Thoracic aorta (tissue), 2 donors: ENCODE data around the gene SDHB. TPM values are rescaled to one million over a fixed set of nuclear protein-coding genes. Genes with fewer than 3 reads are reported as not detected.

ENCODE experiments used
- ATAC-seq: fragments of 150-250 bp; one replicate; pipeline ENCODE4 v1.8.0; 2017; ENCODE audit warnings: low read depth; ENCODE audit not compliant: insufficient number of reproducible peaks, low FRiP score
- DNase-seq: peaks from one replicate; pipeline ENCODE4 v3.0.0-alpha.2; 2020; ENCODE audit warnings: low spot score
- H3K27ac ChIP-seq, 2 donors: fragments of 200-600 bp; sonication (generic); 1 replicate in 1 of 2; 2 replicates in 1 of 2; pipeline ENCODE4 v1.5.1; 2016; ENCODE audit warnings: mild to moderate bottlenecking in 2 of 2, moderate library complexity in 2 of 2
- H3K27me3 ChIP-seq: fragments of 200-600 bp; sonication (generic); replicated peaks from 2 replicates; pipeline ENCODE4 v1.6.0; 2016; ENCODE audit warnings: mild to moderate bottlenecking; ENCODE audit not compliant: insufficient read depth
- H3K36me3 ChIP-seq: fragments of 200-600 bp; sonication (generic); one replicate; pipeline ENCODE4 v1.5.1; 2016
- H3K4me1 ChIP-seq, 2 donors: fragments of 200-600 bp; sonication (generic); 1 replicate in 1 of 2; 2 replicates in 1 of 2; pipeline versions ENCODE4 v1.5.1 to v1.6.0; 2016; ENCODE audit warnings: low read depth in 2 of 2, mild to moderate bottlenecking in 1 of 2; ENCODE audit not compliant: control insufficient read depth in 1 of 2
- H3K4me3 ChIP-seq: fragments of 200-600 bp; sonication (generic); 2 replicates; pipeline ENCODE4 v1.5.1; 2016; ENCODE audit warnings: mild to moderate bottlenecking
- H3K9me3 ChIP-seq: fragments of 200-600 bp; sonication (generic); 2 replicates; pipeline ENCODE4 v1.5.1; 2016
- total RNA-seq, 2 donors: library from RNA; depleted of rRNA; stranded (reverse); fragments of >200 nt; gene quantifications; one replicate each; pipeline versions ENCODE4 v1.1.0 to v1.2.3, GENCODE V29; 2016
- TF ChIP-seq, protein P1 (sequence below): fragments of 200-600 bp; sonication (generic); IDR thresholded peaks from one replicate; pipeline ENCODE4 v1.5.1; 2019; ENCODE audit warnings: antibody characterized with exemption

Gene SDHB
- total RNA-seq, 2 donors from 2014 or later: 81.5 to 98.9 TPM

DNA sequence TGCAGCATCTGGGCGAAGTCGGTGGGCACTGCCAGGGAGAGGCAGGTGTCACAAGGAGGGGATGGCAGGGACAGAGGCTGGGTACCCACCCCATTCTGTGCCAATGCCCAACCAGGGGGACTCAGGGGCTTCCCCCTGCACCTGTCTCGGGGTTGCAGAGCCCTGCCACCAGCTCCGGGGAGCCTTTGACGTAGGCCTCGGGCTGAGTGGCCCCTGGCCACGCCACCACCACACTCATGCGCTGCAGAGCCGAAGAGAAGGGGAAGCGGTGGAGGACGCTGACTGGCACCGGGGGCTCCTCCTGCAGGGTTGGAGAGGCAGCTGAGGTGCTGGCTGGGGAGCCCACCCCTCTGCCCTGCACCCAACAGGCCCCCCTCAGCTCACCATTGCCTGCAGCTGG lies 61.7 kb downstream of the SDHB start:
- Histone ChIP-seq H3K27ac (no peak overlapping the region), H3K36me3 (peaks cover 36% of the 10 kb centered on the region), H3K4me1 (no peaks in the 10 kb centered on the region), H3K9me3 (no peaks in the 10 kb centered on the region), H3K27me3 (no peaks in the 10 kb centered on the region), H3K4me3 (no peak overlapping the region)
- no peak for ATAC-seq
- TF ChIP-seq, protein P1, sequence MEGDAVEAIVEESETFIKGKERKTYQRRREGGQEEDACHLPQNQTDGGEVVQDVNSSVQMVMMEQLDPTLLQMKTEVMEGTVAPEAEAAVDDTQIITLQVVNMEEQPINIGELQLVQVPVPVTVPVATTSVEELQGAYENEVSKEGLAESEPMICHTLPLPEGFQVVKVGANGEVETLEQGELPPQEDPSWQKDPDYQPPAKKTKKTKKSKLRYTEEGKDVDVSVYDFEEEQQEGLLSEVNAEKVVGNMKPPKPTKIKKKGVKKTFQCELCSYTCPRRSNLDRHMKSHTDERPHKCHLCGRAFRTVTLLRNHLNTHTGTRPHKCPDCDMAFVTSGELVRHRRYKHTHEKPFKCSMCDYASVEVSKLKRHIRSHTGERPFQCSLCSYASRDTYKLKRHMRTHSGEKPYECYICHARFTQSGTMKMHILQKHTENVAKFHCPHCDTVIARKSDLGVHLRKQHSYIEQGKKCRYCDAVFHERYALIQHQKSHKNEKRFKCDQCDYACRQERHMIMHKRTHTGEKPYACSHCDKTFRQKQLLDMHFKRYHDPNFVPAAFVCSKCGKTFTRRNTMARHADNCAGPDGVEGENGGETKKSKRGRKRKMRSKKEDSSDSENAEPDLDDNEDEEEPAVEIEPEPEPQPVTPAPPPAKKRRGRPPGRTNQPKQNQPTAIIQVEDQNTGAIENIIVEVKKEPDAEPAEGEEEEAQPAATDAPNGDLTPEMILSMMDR: no peak
- DNase-seq: no peak

DNA sequence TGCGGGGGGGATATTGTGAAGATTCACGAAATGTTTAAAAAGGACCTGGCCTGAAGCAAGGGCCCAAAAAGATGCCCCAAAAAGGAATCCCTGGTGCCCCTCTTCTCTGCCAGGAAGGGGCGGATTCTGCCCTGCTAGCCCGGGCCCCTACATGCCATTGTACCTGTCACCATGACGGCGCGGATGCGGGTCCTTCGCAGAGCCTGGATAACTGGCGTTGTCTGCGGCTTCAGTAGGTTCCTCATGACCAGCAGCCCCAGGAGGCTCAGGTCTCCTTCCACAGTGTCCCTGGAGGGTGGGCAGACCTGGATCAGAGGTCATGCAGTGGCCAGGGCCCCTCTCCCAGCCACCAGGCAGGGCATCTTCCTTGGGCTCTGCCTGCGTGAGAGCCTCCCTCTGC lies 62.3 kb downstream of the SDHB start:
- DNase-seq (no peak), ATAC-seq (no peak)
- Histone ChIP-seq H3K27ac (no peak overlapping the region), H3K4me3 (no peak overlapping the region), H3K36me3 (peaks cover 36% of the 10 kb centered on the region), H3K27me3 (no peaks in the 10 kb centered on the region), H3K9me3 (no peaks in the 10 kb centered on the region), H3K4me1 (no peaks in the 10 kb centered on the region)
- TF ChIP-seq, protein P1: no peak

DNA sequence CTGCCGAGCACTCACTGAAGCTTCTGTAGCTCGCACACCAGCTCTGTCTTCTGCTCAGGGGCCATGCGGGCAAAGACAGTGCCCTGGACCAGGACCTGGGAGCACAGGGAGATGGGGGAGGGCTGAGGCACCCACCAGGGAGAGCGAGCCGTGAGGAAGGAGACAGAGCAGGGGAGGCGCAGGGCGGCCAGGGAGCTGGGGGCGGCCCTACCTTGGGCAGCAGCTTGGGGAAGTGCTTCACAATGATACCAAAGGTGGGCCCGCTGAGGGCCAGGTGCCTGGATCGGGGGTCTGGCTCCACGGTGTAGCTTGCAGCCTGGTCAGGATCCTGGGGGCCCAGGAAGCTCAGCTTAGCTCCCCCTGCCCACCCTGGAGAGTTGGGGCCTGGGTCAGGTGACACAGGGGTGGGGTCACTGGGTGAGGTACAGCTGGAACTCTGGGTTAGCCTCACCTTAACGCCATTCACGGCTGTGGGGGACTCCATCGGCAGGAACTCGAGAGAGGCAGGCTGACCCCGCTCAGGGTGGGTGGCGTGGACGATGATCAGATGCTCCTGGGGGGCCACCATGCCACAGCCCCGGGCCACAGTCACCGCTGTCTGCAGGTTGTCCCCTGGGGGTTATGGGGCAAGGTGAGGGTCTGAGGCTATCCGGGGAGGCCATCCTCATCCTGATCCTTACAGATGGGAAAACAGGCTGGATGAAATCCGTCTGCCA lies 64.0 kb downstream of the SDHB start:
- no peak overlapping the region for H3K27ac ChIP-seq
- DNase-seq: no peak
- no peaks in the 10 kb centered on the region for H3K27me3 ChIP-seq
- ATAC-seq: no peak
- H3K9me3 ChIP-seq: no peaks in the 10 kb centered on the region
- H3K4me3 ChIP-seq: no peak overlapping the region
- TF ChIP-seq, protein P1: no peak
- peaks cover 29% of the 10 kb centered on the region for H3K36me3 ChIP-seq
- no peaks in the 10 kb centered on the region for H3K4me1 ChIP-seq

DNA sequence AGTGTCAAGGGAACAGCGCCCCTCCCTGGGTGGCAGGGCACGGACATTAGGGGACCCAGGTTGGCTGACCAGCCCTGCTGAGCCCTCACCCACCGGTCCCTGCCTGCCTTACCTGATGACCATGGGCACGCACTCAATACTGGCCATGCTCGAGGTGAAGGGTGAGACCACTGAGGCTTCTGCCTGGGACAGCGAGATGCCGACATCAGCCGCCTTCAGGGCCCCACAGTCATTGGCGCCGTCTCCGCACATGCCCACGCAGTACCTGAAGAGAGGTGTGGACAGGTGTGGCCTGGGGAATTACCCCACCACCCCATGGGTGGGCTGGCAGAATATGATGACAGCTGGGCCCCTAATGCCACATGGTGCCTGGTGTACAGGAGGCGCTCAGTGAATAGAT lies 65.6 kb downstream of the SDHB start:
- DNase-seq (no peak), ATAC-seq (no peak)
- peaks cover 29% of the 10 kb centered on the region for H3K36me3 ChIP-seq
- peaks cover 0 to 8% of the 10 kb centered on the region in 2 donors for H3K4me1 ChIP-seq
- TF ChIP-seq, protein P1: no peak
- no peak overlapping the region for H3K27ac ChIP-seq
- H3K27me3 ChIP-seq: no peaks in the 10 kb centered on the region
- H3K9me3 ChIP-seq: no peaks in the 10 kb centered on the region
- no peak overlapping the region for H3K4me3 ChIP-seq

DNA sequence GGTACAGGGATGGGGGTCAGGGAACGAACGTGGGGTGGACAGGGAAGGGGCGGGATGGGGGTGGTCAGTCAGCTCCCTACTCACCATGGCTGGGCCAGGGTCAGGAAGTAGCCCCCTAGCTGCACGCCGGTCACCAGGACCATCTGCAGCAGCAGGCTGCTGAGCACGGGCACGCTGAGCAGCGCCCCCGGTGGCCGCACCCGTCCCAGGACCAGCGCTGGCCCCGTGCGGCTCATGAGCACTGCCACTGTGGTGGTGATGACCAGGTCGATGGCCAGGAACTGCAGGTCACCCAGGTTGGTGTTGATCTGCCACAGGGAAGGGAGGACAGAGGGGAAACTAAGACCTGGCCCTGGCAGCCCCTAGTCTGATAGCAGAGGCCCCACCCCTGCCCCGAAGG lies 66.9 kb downstream of the SDHB start:
- H3K27me3 ChIP-seq: no peaks in the 10 kb centered on the region
- H3K36me3 ChIP-seq: peaks cover 29% of the 10 kb centered on the region
- DNase-seq (no peak), ATAC-seq (no peak)
- no peaks in the 10 kb centered on the region for H3K9me3 ChIP-seq
- H3K4me3 ChIP-seq: no peak overlapping the region
- no peak overlapping the region for H3K27ac ChIP-seq
- TF ChIP-seq, protein P1: no peak
- H3K4me1 ChIP-seq: peaks cover 0 to 8% of the 10 kb centered on the region in 2 donors
